Measurements from ENCODE around the gene TIMP1. TPM values are rescaled to one million over a fixed set of nuclear protein-coding genes. Genes with fewer than 3 reads are reported as not detected.

TIMP1 gene
- total RNA-seq, 1 experiment from 2014 or later: 62.8 TPM

DNA sequence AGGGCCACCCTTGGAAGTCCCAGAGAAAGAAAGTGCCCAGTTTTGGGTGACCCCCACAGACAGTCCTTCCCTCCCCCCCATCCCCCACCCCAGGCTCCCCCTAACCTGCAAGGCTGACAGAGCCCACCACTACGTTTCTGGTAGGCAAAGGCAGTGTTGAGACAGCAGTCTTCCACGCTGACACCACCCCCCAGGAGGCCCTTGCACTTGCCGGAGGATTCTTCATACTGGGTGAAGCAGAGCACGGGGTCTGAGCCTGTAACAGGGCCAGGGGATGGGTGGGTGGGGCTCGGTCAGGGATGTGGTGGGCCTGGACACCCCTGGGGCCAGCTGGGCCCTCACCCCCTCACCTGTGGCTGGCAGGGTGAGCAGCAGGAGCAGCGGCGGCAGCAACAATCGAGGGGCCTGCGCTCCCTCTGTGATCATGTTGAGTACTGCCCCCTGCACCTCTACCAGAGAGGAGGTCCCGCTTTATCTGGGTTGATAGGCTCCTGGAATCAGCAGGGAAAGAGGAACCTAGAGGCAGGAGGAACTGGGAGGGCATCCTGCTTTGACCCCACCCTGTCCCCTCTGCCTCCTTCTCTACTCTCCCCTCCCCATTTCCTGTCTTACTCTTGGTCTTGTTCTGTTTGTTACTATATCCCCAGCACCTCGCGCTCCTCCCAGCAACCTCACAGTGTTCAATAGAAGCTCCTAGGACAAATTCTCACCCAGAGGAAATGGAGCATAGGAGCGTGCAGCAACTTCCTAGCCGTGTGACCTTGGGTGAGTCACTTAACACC is 47.4 kb downstream of the TIMP1 start, which contains the start of gene CFP:
TSS of gene CFP (minus strand) at position 512 of the 782 bp plus-strand sequence. CDS start at position 426, 86 bp downstream.
- Histone ChIP-seq H3K4me1 (no peaks in the 10 kb centered on the region), H3K9me3 (replicated peaks) (no peaks in the 10 kb centered on the region), H3K27ac (no peak within 1 kb of the TSS), H3K4me3 (no peak within 1 kb of the TSS), H3K27me3 (no peaks in the 10 kb centered on the region), H3K36me3 (no peaks in the 10 kb centered on the region)
- DNase-seq: no peak

GRCh38 chrX:47631676-47632075 is 49.4 kb downstream of the TIMP1 start:
- Histone ChIP-seq H3K36me3 (no peaks in the 10 kb centered on the region), H3K4me3 (no peak overlapping the region), H3K4me1 (no peaks in the 10 kb centered on the region), H3K9me3 (replicated peaks) (no peaks in the 10 kb centered on the region), H3K27me3 (no peaks in the 10 kb centered on the region), H3K27ac (no peak overlapping the region)
- no peak for DNase-seq

DNA sequence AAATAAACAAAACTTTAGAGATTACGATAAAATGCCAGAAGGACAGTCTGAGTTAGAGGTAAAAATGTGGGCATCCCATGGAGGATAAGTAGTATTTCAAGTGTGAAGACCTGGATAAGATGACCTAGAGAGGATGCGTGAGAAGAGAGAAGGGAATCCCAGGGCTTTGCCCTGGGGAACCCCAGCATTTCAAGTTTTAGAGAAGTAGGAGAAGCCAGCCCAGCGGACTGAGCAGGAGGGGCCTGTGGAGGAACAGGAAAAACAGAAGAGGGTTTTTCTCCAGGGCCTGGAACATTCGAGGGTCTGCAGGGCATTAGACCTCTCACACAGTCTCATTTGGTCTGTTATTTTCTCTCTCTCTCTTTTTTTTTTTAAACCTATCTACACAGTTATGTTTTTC is 50.4 kb downstream of the TIMP1 start:
- Histone ChIP-seq H3K9me3 (replicated peaks) (no peaks in the 10 kb centered on the region), H3K27ac (no peak overlapping the region), H3K27me3 (no peaks in the 10 kb centered on the region), H3K4me1 (no peaks in the 10 kb centered on the region), H3K36me3 (no peaks in the 10 kb centered on the region), H3K4me3 (no peak overlapping the region)
- no peak for DNase-seq

DNA sequence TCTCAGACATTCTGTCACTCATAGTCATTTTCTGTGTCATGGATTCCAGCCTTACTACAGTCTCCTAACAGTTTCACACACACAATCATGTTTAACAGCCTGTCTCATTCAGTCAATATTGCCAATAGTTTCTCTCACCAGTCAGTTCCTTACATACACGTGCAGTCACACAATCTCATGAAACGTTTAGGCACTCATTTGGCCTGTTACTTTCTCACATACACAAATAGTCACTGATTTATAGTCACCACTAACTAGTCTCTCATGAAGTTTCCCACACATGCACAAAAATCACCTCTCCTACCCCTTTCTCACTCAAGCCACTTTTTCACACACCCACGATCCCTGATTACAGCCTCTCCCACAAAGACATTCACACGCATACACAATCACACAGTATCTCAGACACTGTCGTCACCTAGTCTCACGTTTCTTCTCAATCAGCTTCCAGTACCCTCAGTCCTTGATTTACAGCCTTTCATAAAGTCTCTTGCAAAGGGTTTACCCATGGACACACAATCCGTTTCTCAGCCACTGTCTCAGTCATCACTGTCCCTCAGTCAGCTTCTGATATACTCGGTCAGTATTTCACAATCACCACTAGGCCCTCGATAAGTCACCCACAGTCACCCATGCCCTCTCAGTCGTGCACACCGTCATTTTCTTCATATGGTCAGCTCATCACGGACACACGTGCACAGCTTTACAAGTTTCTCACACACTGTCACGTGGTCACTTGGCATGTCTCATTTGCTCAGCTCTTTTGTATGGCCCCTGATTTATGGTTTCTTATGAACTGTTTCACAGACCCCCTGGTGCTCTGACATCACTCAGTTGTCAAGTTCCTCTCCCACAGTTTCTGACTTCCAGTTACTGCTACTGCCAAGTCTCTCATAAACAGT is 51.7 kb downstream of the TIMP1 start:
- Histone ChIP-seq H3K4me3 (no peak overlapping the region), H3K27ac (no peak overlapping the region), H3K9me3 (replicated peaks) (no peaks in the 10 kb centered on the region), H3K36me3 (no peaks in the 10 kb centered on the region), H3K27me3 (no peaks in the 10 kb centered on the region), H3K4me1 (no peaks in the 10 kb centered on the region)
- DNase-seq: no peak

DNA sequence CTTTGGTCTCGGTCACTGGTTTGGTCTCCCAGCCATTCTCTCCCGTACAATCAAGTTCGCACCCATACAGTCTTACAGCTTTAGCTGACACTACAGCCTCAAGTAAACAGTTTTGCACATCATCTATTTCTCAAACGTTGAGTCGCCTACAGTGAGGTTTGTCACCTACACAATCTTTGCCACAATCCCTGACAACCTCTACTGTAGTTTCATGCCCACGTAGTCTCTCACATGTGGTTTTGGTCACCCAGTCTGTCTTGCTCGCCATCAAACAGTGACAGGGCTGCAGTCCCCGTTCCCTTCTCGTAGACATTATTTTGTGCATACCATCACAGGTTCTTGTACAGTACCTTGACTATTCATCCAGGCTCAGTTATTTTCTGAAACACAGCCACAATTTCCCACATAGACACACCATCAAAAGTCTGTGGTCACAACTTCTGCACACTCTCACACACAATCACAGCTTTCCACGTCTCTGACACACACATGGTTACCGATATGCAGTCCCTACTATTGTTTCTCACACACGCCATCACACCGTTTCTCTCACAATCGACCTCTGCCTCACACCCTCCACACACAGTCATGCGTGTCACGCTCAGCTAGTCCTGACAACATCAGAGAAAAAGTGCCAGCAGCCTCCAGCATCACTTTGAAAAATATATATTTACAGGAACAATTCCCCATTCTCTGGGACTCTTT is 52.8 kb downstream of the TIMP1 start:
- H3K36me3 ChIP-seq: peaks cover 2% of the 10 kb centered on the region
- DNase-seq: no peak
- H3K27me3 ChIP-seq: no peaks in the 10 kb centered on the region
- no peak overlapping the region for H3K4me3 ChIP-seq
- no peaks in the 10 kb centered on the region for H3K9me3 ChIP-seq (replicated peaks)
- H3K4me1 ChIP-seq: no peaks in the 10 kb centered on the region
- H3K27ac ChIP-seq: no peak overlapping the region

Other genes starting within 250 kb of the TIMP1 start
- gene ZNF157, start 211.9 kb upstream of the TIMP1 start, total RNA-seq (2014; rRNA removed; shearing (Covaris generic)): not detected in 2 replicates
- gene ZNF41, start 99.2 kb upstream of the TIMP1 start, total RNA-seq (2014; rRNA removed; shearing (Covaris generic)): 7.2 and 8.4 TPM in 2 replicates
- 20.5 and 21.8 TPM in 2 replicates for gene ARAF, start 21.2 kb upstream of the TIMP1 start, total RNA-seq (2014; rRNA removed; shearing (Covaris generic))
- 0.04 and 0.33 TPM in 2 replicates for gene SYN1, start 37.4 kb downstream of the TIMP1 start, total RNA-seq (2014; rRNA removed; shearing (Covaris generic))
- gene CFP, start 47.5 kb downstream of the TIMP1 start, total RNA-seq (2014; rRNA removed; shearing (Covaris generic)): 0.08 and 0.32 TPM in 2 replicates
- gene ELK1, start 68.1 kb downstream of the TIMP1 start, total RNA-seq (2014; rRNA removed; shearing (Covaris generic)): 36.0 and 36.3 TPM in 2 replicates
- 98.0 and 121 TPM in 2 replicates for gene UXT, start 76.7 kb downstream of the TIMP1 start, total RNA-seq (2014; rRNA removed; shearing (Covaris generic))

Data from SJCRH30 (cell line).